Ascending aorta (tissue), 2 donors: ENCODE data around the gene TMA7. TPM values are rescaled to one million over a fixed set of nuclear protein-coding genes. Genes with fewer than 3 reads are reported as not detected.
"Not testable (repeated sequence)": the region's sequence is repeated elsewhere in the genome, so short reads cannot be mapped to it uniquely, and the experiment has no call there.

Source experiments
- DNase-seq, 2 donors: peaks; one replicate each; pipeline ENCODE4 v3.0.0-alpha.2; 2019; ENCODE audit warnings: low spot score in 2 of 2
- H3K27ac ChIP-seq, 2 donors: fragments of 200-600 bp; sonication (generic); one replicate each; pipeline ENCODE4 v1.5.1; 2016 to 2017; ENCODE audit warnings: mild to moderate bottlenecking in 1 of 2
- H3K27me3 ChIP-seq: fragments of 200-600 bp; sonication (generic); one replicate; pipeline ENCODE4 v1.5.1; 2017
- H3K36me3 ChIP-seq, 2 donors: fragments of 200-600 bp; sonication (generic); one replicate each; pipeline ENCODE4 v1.5.1; 2016
- H3K4me1 ChIP-seq, 2 donors: fragments of 200-600 bp; sonication (generic); one replicate each; pipeline ENCODE4 v1.5.1; 2016 to 2017; ENCODE audit warnings: mild to moderate bottlenecking in 1 of 2
- H3K4me3 ChIP-seq, 2 donors: fragments of 200-600 bp; sonication (generic); one replicate each; pipeline ENCODE4 v1.5.1; 2016 to 2017; ENCODE audit warnings: mild to moderate bottlenecking in 1 of 2
- H3K9me3 ChIP-seq, 2 donors: fragments of 200-600 bp; sonication (generic); one replicate each; pipeline ENCODE4 v1.5.1; 2016
- intact Hi-C: fragments of 100-400 bp; cut with DNase I; formaldehyde crosslinking; loops from one replicate; pipeline ENCODE4 v1.15.1; 2023
- total RNA-seq: library from RNA; depleted of rRNA; stranded (reverse); fragments of >200 nt; gene quantifications from one replicate; pipeline ENCODE4 v1.1.0, GENCODE V29; 2016
- TF ChIP-seq, protein P1 (sequence below), 3 experiments: fragments of 200-600 bp in 2 of 3; fragments of 450-650 bp in 1 of 3; sonication (generic) in 2 of 3; IDR thresholded peaks; one replicate each; pipeline ENCODE4 v1.5.1; 2016 to 2019; ENCODE audit warnings: antibody characterized with exemption in 3 of 3, mild to moderate bottlenecking in 1 of 3, moderate library complexity in 1 of 3

TMA7 gene
- total RNA-seq, 1 donor from 2014 or later, result 142 TPM

DNA sequence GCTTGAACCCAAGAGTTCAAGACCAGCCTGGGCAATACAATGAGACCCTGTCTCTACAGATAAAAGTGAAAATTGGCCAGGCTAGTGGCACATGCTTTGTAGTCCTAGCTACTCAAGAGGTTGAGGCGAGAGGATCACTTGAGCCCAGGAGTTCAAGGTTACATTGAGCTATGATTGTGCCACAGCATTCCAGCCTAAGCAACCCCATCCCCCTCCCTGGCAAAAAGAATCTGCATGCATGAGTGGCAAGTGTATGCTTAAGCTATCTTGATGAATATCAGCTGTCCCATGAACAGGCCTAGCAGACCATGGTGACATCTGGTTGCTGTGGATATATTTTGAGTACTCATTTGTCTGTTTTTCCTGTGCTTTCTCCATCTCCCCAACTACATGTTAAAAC lies 11.2 kb downstream of the TMA7 start:
- peaks cover 38 to 54% of the 10 kb centered on the region in 2 donors for H3K36me3 ChIP-seq

DNA sequence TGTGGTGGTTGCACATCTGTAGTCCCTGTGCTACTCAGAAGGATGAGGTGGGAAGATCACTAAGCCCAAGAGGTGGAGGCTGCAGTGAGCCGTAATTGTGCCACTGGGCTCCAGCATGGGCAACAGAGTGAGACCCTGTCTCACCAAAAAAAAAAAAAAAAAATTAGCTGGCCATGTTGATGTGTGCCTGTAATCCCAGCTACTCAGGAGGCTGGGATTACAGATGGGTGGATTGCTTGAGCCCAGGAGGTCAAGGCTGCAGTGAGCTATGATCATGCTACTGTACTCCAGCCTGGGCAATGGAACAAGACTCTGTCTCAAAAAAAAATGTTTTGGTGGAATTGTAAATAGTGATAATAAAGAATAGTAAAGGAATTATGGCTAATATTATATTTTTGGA lies 16.4 kb downstream of the TMA7 start:
- no peaks in the 10 kb centered on the region for H3K27me3 ChIP-seq
- TF ChIP-seq, protein P1, sequence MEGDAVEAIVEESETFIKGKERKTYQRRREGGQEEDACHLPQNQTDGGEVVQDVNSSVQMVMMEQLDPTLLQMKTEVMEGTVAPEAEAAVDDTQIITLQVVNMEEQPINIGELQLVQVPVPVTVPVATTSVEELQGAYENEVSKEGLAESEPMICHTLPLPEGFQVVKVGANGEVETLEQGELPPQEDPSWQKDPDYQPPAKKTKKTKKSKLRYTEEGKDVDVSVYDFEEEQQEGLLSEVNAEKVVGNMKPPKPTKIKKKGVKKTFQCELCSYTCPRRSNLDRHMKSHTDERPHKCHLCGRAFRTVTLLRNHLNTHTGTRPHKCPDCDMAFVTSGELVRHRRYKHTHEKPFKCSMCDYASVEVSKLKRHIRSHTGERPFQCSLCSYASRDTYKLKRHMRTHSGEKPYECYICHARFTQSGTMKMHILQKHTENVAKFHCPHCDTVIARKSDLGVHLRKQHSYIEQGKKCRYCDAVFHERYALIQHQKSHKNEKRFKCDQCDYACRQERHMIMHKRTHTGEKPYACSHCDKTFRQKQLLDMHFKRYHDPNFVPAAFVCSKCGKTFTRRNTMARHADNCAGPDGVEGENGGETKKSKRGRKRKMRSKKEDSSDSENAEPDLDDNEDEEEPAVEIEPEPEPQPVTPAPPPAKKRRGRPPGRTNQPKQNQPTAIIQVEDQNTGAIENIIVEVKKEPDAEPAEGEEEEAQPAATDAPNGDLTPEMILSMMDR (IDR thresholded peaks at IDR 0.05), result no peak
- DNase-seq, result no peak
- H3K4me3 ChIP-seq, result no peak overlapping the region
- no peaks in the 10 kb centered on the region for H3K9me3 ChIP-seq
- no peak overlapping the region for H3K27ac ChIP-seq
- intact Hi-C loops, result no loop called here
- no peaks in the 10 kb centered on the region for H3K4me1 ChIP-seq
- H3K36me3 ChIP-seq, result peaks cover 70 to 94% of the 10 kb centered on the region in 2 donors

More for the DNA sequence above, 11.2 kb downstream of the TMA7 start:
- no peaks in the 10 kb centered on the region for H3K27me3 ChIP-seq
- no peak overlapping the region for H3K4me3 ChIP-seq
- intact Hi-C loops, result no loop called here
- TF ChIP-seq, protein P1 (IDR thresholded peaks at IDR 0.05), result no peak
- peaks cover 3 to 6% of the 10 kb centered on the region in 2 donors for H3K4me1 ChIP-seq
- H3K27ac ChIP-seq, result no peak overlapping the region
- DNase-seq, result no peak
- no peaks in the 10 kb centered on the region for H3K9me3 ChIP-seq

DNA sequence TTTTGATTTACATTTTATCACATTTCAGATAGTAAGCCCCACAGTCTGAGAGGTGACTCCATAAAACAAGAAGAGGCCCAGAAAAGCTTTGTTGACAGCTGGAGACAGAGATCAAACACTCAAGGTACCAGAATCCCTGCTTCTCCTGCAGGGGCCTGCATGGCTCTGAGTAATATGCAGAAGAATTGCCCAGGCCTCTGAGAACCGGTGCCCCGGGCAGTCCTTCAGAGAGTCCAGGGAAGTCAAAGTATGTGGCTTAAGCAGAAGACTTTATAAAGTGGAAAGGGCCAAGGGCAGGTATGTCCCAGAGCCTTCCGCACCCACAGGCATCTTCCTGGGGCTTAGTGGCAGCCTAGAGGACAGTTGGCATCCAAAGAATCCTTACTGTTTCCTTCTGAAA lies 19.3 kb downstream of the TMA7 start:
- Histone ChIP-seq H3K36me3 (peaks cover 49 to 68% of the 10 kb centered on the region in 2 donors), H3K9me3 (no peaks in the 10 kb centered on the region), H3K4me3 (no peak overlapping the region), H3K27me3 (no peaks in the 10 kb centered on the region), H3K27ac (no peak overlapping the region), H3K4me1 (no peaks in the 10 kb centered on the region)
- intact Hi-C loops, result no loop called here
- DNase-seq, result no peak
- TF ChIP-seq, protein P1 (IDR thresholded peaks at IDR 0.05), result no peak

DNA sequence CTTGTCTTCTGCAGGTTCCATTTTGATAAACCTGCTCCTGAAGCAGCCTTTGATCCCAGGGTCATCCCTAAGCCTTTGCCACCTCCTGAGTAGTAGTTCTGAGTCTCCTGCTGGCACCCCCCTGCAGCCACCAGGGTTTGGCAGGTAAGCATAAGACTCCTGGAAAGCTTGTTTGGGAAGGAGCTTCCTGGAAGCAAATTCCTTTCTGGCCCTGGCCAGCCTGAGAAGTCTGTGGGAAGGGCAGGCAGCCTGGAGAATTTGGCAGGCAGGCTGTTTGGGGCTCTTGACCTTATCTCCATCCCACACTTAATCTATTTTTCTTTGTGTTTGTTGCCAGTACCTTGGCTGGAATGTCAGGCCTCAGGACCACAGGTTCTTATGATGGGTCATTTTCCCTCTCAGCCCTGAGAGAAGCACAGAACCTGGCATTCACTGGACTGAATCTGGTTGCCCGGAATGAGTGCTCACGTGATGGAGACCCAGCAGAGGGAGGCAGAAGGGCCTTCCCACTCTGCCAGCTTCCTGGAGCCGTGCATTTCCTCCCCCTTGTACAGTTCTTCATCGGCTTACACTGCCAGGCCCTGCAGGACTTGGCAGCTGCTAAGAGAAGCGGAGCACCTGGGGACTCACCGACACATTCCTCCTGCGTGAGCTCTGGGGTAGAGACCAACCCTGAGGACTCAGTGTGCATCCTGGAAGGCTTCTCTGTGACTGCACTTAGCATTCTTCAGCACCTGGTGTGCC lies 19.9 kb downstream of the TMA7 start:
- intact Hi-C loops, result no loop called here
- peaks cover 47 to 62% of the 10 kb centered on the region in 2 donors for H3K36me3 ChIP-seq
- DNase-seq, result no peak

DNA sequence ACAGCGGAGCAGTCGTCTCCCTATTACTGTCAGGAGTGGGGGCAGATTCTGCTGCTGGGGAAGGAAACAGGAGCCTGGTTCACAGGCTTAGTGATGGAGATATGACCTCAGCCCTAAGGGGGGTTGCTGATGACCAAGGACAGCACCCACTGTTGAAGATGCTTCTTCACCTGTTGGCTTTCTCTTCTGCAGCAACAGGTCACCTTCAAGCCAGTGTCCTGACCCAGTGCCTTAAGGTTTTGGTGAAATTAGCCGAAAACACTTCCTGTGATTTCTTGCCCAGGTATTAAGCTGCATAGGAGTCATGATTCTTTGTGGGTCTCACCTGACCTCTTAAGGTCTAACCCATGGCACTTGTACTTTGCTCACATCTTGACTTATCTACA lies 20.5 kb downstream of the TMA7 start:
- Histone ChIP-seq H3K36me3 (peaks cover 42 to 56% of the 10 kb centered on the region in 2 donors), H3K27me3 (no peaks in the 10 kb centered on the region), H3K27ac (no peak overlapping the region), H3K9me3 (no peaks in the 10 kb centered on the region), H3K4me3 (no peak overlapping the region), H3K4me1 (peaks cover 0 to 5% of the 10 kb centered on the region in 2 donors)
- TF ChIP-seq, protein P1 (IDR thresholded peaks at IDR 0.05), result no peak
- intact Hi-C loops, result no loop called here
- no peak for DNase-seq

More for the DNA sequence above, 19.9 kb downstream of the TMA7 start:
- Histone ChIP-seq H3K9me3 (no peaks in the 10 kb centered on the region), H3K4me3 (no peak overlapping the region), H3K4me1 (peaks cover 0 to 1% of the 10 kb centered on the region in 2 donors), H3K27ac (no peak overlapping the region), H3K27me3 (no peaks in the 10 kb centered on the region)
- TF ChIP-seq, protein P1 (IDR thresholded peaks at IDR 0.05), result no peak

DNA sequence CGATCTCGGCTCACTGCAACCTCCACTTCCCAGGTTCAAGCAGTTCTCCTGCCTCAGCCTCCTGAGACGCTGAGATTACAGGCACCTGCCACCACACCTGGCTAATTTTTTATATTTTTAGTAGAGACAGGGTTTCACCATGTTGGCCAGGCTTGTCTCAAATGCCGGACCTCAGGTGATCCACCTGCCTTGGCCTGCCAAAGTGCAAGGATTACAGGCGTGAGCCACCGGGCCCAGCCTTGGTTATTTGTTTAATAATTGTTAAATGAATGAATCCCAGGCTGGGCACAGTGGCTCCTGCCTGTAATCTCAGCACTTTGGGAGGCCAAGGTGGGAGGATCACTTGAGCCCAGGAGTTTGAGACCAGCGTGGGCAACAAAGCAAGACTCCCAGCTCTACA lies 21.7 kb downstream of the TMA7 start:
- H3K4me3 ChIP-seq, DNase-seq, H3K27me3 ChIP-seq, intact Hi-C loops, H3K9me3 ChIP-seq, H3K27ac ChIP-seq: not testable (repeated sequence)
- Histone ChIP-seq H3K36me3 (peaks cover 32 to 44% of the 10 kb centered on the region in 2 donors), H3K4me1 (peaks cover 5 to 11% of the 10 kb centered on the region in 2 donors)
